Stimulated activated CD8-positive, alpha-beta memory T cell treated with anti-CD3 and anti-CD28 coated beads, Interleukin-15, amount 100 ng/mL, for 48 hours (primary cell): Measurements from ENCODE around the gene ADRA1B.
"Not testable (repeated sequence)": the region's sequence is repeated elsewhere in the genome, so short reads cannot be mapped to it uniquely, and the experiment has no call there.

ENCODE experiments used
- DNase-seq, 2 donors: peaks; one replicate each; pipeline ENCODE4 v3.0.0-alpha.2; 2020; ENCODE audit warnings: low read depth in 2 of 2

The ADRA1B gene

DNA sequence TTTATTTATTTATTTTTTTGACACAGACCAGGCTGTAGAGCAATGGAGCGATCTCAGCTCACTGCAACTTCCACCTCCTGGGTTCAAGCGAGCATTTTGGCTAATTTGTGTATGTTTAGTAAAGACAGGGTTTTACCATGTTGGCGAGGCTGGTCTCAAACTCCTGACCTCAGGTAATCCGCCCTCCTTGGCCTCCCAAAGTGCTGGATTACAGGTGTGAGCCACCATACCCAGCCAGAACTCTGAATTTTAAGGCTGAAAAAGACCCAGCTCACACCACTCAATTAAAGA, 49.5 kb downstream of the ADRA1B start:
- DNase-seq: not testable (repeated sequence)

DNA sequence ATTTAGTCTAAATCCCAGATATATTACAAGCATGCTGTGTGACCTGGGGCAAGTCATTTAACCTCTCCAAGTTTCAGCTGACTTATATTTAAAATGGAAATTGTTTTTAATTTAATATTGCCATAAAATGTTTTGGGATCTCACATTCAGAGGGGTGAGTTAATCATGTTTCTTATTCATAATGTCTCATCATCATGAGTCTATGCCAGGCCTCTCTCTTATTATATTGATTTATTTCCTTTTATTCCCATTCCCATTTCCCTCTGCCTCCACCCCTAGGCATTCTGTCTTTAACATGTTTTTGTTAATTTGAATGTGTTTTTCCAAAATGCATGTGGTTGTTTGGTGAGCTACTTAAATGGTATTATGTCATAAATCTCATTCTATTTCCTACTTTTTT, 53.7 kb downstream of the ADRA1B start:
- DNase-seq: no peak

DNA sequence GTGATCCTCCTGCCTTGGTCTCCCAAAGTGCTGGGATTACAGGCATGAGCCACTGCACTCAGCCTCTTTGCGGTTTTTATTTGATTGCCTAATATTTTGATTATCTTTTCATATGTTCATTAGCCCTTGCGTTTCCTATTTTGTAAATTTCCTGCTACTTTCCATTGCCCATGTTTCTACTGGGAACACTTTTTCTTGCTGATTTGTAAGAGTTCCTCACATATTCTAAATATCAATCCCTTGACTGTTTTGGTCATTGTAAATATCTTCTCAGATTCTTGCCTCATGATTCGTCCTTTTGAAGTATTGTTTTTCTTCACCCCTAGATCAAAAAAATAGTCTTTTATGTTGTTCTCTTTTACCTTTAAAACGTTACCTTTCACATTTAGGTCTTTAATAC, 54.8 kb downstream of the ADRA1B start:
- DNase-seq: no peak

DNA sequence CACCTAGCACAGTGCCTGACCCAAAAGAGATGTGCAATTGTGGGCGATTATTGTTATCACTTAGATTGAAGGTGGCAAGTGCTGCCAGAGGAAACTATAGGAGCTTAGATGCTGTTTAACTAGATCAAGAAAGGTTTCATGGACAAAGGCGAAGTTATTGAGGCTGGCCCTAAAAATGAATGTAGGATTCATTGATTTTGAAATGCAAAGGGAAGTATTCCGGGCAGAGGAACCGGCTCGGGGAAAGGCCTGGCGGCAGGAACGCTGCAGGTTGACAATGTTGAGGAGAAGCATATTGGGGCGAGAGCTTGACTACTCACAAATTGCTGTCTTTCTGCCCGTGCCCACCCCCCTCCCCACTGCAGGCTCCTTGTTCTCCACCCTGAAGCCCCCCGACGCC, 55.2 kb downstream of the ADRA1B start:
- no peak for DNase-seq

DNA sequence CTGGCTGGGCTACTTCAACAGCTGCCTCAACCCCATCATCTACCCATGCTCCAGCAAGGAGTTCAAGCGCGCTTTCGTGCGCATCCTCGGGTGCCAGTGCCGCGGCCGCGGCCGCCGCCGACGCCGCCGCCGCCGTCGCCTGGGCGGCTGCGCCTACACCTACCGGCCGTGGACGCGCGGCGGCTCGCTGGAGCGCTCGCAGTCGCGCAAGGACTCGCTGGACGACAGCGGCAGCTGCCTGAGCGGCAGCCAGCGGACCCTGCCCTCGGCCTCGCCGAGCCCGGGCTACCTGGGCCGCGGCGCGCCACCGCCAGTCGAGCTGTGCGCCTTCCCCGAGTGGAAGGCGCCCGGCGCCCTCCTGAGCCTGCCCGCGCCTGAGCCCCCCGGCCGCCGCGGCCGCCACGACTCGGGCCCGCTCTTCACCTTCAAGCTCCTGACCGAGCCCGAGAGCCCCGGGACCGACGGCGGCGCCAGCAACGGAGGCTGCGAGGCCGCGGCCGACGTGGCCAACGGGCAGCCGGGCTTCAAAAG, 55.7 kb downstream of the ADRA1B start:
- DNase-seq: no peak

DNA sequence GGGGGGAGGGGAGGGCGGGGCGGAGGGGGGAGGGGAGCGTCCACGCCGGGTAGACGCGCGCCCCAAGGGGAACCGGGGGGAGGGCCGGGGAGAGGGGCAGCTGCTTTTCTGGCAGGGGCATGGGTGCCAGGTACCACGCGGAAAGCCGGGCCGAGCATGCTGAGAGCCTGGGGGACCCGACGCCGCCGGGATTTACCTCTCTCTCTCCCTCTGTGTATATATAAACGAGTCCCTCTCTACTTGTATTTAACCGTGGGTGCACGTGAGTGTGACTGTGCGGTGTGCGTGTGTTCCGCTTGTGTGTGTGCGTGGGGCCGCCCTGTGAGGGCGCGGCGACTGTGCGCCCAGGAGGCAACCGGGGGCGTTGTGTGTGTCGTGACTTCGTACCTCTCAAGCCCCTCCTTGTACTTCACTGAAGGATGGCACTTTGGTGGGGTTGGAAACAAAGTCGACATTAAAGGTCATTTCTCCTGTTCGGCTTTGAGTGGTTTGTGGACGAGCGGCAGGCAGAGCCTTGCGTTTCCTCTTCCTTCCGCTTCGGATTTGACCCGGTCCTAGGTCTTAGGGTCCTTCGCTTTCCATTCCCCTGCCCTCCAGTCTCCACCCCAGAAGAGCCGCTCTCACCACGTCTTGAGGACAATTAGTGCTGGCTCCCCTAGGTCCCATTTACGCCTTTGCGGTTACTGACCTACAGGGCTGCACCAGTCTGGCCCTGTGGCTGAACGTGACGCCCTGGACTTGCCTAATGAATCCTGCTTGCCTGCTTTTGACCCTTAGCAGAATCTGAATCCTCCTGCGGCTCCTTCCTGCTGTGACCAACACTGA, 56.5 kb downstream of the ADRA1B start:
- no peak for DNase-seq

DNA sequence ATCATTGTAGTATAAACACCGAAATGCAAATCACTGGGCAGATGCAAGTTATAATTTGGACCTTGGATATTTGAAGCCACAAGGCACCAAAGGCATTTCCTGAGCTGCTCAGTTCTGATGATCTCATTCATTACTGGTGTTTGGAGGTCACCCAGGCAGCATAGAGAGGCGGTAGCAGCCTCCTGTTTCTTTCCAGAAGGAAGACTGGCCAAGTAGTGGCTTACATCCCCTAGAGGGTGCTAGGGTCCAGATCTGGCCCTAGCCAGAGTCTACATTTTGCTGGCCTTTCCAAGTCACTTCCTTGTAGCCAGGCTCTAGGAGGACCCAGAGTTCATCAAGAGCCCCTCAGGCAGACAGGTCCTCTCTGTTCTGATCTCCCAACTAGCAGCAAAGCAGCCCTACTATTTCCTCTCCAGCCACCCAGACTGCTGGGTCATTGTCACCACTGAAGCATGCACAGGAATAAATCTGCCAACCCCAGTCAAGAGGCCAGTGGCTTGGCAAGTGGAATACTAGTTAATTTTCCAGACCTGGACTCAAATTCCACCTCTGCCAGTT, 59.3 kb downstream of the ADRA1B start:
- DNase-seq: no peak

DNA sequence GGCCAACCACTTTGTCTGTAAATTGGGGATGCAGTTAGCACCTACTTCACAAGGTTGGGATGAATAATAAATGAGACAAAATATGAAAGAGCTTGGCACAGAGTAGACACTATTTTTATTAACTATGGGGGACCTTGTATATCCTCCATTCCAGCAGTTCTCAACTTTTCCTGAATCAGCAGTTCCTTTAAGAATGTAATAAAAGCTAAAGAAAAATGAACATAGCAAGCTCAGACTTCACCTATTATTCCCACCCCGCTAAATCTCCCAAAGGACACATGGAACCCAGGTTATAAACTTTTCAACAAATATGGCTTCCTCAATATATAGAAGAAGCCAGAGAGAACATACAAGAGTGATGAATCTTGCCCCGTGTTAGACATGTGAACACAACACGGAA, 60.6 kb downstream of the ADRA1B start:
- DNase-seq: no peak

DNA sequence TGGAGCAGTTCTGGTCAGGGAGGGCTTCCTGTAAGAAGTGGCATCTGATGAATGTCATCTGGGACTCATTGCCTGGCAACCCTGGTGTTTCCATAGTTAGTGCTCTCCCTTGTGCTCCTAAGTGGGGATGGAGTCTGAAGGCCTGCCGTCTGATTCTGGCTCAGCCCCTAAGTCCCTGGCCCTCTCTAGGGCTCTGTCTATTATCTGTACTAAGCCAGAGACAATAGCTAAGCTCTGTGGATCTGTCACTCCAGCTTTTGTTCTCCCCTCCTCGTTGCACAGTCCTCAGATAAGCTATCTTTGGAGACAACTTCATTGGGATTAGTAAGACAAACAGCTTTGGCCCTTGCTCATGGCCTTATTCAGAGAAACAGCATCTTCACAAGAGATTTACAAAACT, 62.1 kb downstream of the ADRA1B start:
- DNase-seq: no peak

DNA sequence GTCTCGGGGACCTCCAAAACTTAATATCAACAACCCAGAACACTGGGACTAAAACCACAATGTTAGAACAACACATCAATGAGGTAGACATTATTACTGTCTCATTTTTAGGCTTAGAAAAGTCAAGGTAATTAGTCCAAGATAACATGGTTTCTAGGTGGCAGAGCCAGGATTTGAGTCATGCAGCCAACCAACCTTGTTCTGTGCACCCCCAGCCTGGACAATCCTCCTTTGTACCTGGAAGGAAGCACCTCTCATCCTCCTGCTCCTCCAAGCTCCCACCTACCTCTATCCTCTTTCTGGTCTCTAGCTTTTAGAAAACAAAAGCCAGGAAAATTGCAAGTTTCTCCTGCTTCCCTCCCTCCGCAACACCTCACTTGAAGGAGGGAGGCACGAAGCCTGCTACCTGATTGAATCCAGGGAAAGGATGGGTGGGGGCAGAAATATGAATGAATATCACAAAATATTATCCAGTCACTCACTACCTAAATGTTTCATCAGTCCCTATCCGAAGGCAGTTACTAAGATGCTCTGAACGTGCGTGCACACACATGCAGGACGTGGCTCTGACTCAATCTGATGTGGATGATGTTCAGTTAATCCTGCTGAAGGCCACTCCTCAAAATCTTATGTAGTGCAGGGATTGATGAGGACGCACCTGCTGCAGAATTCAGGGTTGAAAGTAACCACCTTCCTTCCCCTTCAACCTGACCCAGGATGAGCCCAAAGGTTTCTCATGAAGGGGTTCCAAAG, 66.3 kb downstream of the ADRA1B start:
- no peak for DNase-seq

DNA sequence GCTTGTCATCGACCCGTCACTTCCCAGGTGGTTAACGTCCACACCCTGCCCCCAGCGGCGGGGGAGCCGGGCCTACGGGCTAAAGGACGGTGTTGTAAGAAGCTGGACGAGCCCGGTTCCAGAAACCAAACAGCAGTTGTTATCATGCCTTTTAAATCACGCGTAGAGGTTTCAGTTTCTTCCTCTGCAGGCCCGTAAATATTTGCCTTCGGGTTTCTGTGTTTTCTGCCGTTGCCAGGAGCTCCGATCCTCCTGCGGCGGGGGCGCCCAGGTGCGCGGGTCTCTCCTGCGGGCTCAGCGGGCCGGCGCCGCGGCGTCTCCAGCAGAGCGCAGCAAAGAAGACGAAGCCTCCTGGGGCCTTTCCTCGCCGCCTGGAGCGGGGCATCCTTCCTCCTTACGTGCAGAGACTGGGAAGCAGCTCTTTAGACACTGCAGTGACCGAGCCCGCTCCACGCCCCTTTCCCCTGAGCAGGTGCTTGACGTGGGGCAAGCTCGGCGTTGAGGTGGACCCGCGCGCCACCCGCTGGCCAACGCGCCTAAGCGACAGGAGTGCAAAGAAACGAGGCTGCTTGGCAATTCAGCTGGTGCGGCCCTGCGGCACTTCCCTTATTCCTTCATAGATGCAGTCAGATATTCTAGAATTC, 70.9 kb downstream of the ADRA1B start:
- peak; percentile 55 to 66 for DNase-seq

DNA sequence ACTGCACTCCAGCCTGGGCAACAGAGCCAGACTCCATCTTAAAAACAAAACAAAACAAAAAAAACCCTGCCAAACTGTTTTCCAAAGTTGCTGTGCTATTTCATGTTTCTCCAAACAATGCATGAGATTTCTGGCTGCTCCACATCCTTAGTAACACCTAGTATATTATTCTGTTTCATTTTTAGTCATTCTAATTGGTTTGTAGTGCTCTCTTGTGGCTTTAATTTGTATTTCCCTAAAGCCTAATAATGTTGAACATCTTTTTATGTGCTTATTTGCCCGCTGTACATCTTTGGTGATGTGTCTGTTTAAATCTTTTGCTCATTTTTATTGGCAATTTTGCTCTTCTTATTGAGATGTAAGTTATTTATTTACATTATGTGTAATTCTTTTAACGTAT, 74.2 kb downstream of the ADRA1B start:
- DNase-seq: no peak

DNA sequence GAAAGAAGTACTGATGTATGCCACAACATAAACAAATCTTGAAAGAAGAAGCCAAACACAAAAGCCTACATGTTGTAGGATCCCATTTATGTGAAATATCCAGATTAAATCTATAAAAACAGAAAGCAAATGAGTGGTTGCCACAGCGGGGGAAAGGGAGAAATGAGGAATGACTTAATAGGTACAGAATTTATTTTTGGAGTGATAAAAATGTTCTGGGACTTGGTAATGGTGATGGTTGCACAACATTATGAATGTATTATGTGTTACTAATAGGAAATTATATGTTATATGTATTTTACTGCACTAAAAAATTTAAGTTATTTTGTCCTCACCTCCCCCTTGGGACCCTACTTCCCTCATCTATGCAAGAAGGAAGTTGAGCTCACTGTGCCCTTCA, 76.3 kb downstream of the ADRA1B start:
- no peak for DNase-seq

DNA sequence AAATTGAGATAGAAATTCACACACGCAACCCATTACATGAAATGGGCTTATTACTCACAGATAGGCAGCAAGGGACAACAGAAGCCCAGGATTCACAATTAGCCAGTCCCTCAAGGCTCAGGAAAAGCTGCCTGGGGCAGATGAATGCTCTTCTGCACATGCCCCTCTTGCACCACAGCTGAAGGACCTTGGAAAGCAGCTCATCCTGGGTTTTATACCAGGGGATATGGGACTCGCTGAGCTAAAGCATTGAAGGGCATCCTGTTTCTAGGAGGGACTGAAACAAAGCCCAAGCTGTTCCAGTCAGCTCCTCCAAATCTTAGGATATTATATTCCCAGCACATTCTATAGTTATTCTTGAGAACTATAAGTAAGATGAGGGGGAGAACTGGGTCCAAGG, 76.9 kb downstream of the ADRA1B start:
- no peak for DNase-seq

DNA sequence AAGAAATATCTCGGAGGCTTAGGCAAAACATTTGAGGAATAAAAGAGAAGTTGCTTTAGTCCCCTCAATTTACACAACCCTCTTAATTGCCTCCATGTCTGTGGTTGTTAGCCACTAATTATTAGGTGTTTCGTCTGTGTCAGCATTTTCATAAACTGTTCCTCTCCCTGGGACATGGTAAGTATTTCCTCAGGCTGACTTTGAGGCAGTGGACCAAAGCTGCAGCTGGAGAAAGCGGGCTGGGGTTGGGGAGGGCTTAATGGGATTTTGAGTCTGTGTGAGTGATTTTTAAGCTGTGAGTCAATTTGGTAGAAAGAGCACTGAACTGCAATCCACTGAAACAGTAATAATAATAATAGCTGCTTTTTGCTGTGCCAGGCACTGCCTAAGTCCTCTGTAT, 79.6 kb downstream of the ADRA1B start:
- DNase-seq: no peak

DNA sequence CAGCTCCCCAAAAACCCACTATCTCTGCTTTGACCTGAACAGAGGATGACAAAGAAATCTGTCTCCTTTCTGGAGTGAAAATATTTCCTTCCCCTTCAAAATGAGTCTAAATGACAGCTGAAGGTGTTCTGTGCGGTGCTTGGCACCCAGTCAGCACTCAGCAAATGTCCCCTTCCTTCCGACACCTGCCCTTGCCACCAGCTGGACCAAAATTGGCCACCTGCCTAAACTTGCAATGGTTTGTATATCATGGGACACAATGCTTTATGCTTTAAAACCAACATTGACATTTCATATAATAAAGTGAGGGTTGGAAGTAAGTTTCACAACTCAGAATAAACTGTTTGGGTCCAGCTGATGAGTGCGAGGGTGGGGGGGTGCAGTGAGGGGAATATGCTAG, 85.2 kb downstream of the ADRA1B start:
- DNase-seq: no peak

DNA sequence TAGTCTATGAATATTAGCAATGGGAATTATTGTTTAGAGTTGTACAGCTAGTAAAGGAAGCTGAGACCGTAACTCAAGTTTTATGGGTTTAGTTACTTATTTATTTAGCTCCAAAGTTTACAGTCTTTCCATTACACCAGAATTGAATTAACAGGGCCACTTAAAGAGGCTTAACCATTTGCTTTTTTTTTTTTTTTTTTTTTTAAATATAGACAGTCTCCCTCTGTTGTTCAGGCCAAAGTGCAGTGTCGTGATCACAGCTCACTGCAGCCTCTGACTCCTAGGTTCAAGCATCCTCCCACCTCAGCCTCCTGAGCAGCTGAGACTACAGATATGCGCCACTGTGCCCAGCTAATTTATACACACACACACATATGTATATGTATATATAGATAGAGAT, 91.2 kb downstream of the ADRA1B start:
- no peak for DNase-seq

DNA sequence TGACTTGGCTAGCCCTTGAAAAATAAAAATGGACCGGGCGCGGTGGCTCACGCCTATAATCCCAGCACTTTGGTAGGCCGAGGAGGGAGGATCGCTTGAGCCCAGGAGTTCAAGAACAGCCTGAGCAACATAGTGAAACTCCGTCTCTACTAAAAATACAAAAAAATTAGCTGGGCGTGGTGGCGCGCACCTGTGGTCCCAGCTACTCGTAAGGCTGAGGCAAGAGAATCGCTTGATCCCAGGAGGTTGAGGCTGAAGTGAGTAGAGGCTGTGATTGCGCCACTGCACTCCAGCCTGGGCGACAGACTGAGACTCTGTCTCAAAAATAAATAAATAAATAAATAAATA, 92.2 kb downstream of the ADRA1B start:
- DNase-seq: not testable (repeated sequence)

DNA sequence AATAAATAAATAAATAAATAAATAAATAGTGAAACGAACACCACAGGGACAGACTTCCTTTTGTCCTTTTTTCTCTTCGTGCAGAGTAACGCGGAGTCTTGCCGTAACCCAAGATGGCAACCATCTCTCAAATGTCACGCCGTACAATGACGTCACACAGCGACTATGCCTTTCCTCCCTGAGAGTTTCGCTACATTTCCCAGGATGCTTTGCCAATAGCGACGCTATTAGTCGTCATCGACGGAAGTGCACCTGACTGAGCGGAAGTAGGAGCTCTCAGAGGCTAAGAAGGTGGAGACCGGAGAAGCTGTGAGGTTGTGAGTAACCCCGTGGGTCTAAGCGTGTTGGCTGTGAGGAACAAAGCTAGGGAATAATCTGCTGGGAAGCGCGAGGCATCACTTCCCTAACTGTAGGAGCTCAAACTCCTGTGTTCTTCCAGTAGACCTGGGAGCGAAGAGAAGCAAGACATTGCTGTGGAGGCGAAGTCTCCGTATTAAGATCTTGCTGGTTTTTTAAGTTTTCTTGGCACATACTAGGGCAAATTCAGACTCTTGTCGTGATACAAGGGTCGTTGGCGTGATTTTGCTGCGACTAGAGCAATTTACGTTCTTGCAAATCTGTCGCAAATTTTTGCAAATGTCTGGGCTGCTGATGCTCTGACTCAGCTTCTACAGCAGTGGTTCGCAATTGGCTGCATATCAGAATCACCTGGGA, 92.8 kb downstream of the ADRA1B start, which contains the start of gene TTC1:
Gene TTC1, plus strand, starts transcription at position 263 of the 714 bp plus-strand sequence. CDS start 1,390 bp downstream, outside the sequence.
- peak; percentile 80 to 81 for DNase-seq

DNA sequence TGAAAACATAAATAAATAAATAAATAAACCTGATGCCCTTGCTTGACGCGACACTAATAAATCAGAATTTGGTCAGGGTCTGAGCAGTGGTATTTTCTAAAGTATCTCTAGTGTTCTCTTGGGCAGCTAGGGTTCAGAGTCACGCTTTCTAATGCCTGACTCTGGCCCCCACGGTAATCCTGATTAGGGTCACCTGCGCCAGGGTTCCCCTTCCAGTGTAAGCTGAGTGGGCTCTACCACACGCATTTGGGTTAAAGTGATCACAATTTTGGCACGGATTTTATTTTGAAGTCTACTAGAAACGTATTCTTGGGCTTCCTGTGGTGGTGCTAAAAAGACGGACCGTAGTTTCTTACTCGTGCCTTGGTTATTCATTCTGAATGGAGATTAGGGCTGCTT, 93.3 kb downstream of the ADRA1B start:
- no peak for DNase-seq

DNA sequence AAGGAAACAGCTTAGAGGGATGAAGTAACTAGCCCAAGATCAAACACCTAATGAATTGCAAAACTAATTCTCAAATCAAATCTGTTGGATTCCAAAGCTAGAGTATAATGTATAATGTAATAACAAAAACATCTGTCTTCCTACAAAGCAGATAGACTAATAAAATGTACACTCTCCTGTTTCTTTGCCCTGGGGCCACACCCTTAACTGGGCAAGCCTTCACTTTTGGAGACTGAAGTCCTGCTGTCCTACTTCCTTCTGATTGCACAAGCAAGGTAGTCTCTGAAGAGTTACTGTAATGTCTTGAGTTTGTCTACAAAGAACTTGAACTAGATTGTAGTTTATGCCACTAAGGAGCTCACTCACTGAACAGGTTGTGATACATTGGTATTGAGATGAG, 95.2 kb downstream of the ADRA1B start:
- no peak for DNase-seq

DNA sequence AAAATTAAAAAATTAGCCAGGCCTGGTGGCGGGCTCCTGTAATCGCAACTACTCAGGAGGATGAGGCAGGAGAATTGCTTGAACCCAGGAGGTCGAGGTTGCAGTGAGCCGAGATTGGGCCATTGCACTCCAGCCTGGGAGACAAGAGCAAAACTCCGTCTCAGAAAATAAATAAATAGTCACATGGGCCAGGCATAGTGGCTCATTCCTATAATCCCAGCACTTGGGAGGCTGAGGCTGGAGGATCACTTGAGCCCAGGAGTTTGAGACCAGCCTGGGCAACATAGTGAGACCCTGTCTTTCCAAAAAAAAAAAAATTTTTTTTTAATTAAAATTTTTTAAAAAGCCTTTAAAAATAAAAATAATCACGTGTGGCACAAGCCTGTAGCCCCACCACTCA, 97.9 kb downstream of the ADRA1B start:
- not testable (repeated sequence) for DNase-seq
